IMR-90 (cell line): ENCODE results near the gene NSL1. TPM values are rescaled to one million over a fixed set of nuclear protein-coding genes. Genes with fewer than 3 reads are reported as not detected.

Experiments
- ATAC-seq: fragments of 200-7000 bp; cut with Tn5 transposase; 2 replicates; pipeline ENCODE4 v1.9.1; 2020; ENCODE audit warnings: low read depth, mild to moderate bottlenecking, moderate library complexity
- BruUV-seq: library from RNA; stranded (reverse); fragments of 400-500 nt; replicated peaks from 2 replicates; lab custom pipeline; 2021; lab: Mats Ljungman, UMichigan
- CTCF ChIA-PET: fragments of 300-600 bp; formaldehyde crosslinking; extraction: SDS; loops from one replicate; lab custom pipeline; 2021; ENCODE audit warnings: antibody characterized with exemption; lab: Yijun Ruan, JAX
- POLR2A ChIA-PET: fragments of 300-600 bp; sonication (Branson Sonifier 250); formaldehyde crosslinking; loops from one replicate; lab custom pipeline; 2022; ENCODE audit warnings: antibody characterized with exemption; ENCODE audit not compliant: unreplicated experiment; lab: Charles Lee
- DNase-seq: peaks from one replicate; pipeline ENCODE4 v3.0.0; 2013
- H2AFZ ChIP-seq: replicated peaks from 2 replicates; pipeline ENCODE3; 2013; ENCODE audit warnings: low read length, mild to moderate bottlenecking; ENCODE audit not compliant: poor library complexity
- H2AK5ac ChIP-seq: 2 replicates; pipeline ENCODE4 v1.6.1; 2013; ENCODE audit warnings: low read depth, low read length, inconsistent platforms
- H2AK9ac ChIP-seq: replicated peaks from 2 replicates; pipeline ENCODE3; 2013; ENCODE audit warnings: mild to moderate bottlenecking, low read depth, low read length, moderate library complexity; ENCODE audit not compliant: poor library complexity
- H2BK120ac ChIP-seq: 2 replicates; pipeline ENCODE4 v1.6.1; 2013; ENCODE audit warnings: low read depth, low read length, inconsistent platforms
- H2BK15ac ChIP-seq: 3 replicates; pipeline ENCODE4 v1.6.1; 2013; ENCODE audit warnings: low read depth, low read length, inconsistent platforms
- H2BK20ac ChIP-seq: 2 replicates; pipeline ENCODE4 v1.6.1; 2013; ENCODE audit warnings: low read depth, mild to moderate bottlenecking, inconsistent platforms, low read length, moderate library complexity
- H2BK5ac ChIP-seq: 2 replicates; pipeline ENCODE4 v1.6.1; 2013; ENCODE audit warnings: mild to moderate bottlenecking, low read depth, low read length, inconsistent platforms; ENCODE audit not compliant: poor library complexity, severe bottlenecking
- H3K14ac ChIP-seq: replicated peaks from 2 replicates; pipeline ENCODE4 v1.6.1; 2013; ENCODE audit warnings: low read depth, low read length, inconsistent platforms
- H3K18ac ChIP-seq: 2 replicates; pipeline ENCODE4 v1.6.1; 2013; ENCODE audit warnings: low read depth, low read length, control low read depth
- H3K23ac ChIP-seq: 2 replicates; pipeline ENCODE4 v1.6.1; 2013; ENCODE audit warnings: low read depth, low read length, inconsistent platforms
- H3K27ac ChIP-seq: 2 replicates; pipeline ENCODE4 v1.5.1; 2013; ENCODE audit warnings: mild to moderate bottlenecking, control low read depth, low read length; ENCODE audit not compliant: insufficient read depth
- H3K27me3 ChIP-seq: 2 replicates; pipeline ENCODE4 v1.6.1; 2013; ENCODE audit warnings: low read length; ENCODE audit not compliant: control insufficient read depth, insufficient read depth
- H3K36me3 ChIP-seq: 2 replicates; pipeline ENCODE4 v1.6.1; 2013; ENCODE audit warnings: low read length, mixed read lengths; ENCODE audit not compliant: control insufficient read depth, insufficient read depth
- H3K4ac ChIP-seq: 2 replicates; pipeline ENCODE4 v1.6.1; 2013; ENCODE audit warnings: low read depth, low read length, inconsistent platforms
- H3K4me1 ChIP-seq: 2 replicates; pipeline ENCODE4 v1.6.1; 2013; ENCODE audit warnings: low read length, mixed read lengths; ENCODE audit not compliant: control insufficient read depth, insufficient read depth
- H3K4me2 ChIP-seq: 2 replicates; pipeline ENCODE4 v1.6.1; 2013; ENCODE audit warnings: low read depth, mild to moderate bottlenecking, control low read depth, low read length, moderate library complexity
- H3K4me3 ChIP-seq: 2 replicates; pipeline ENCODE4 v1.5.1; 2013; ENCODE audit warnings: low read depth, mild to moderate bottlenecking, control low read depth, low read length, moderate library complexity; ENCODE audit not compliant: insufficient read depth
- H3K56ac ChIP-seq: 2 replicates; pipeline ENCODE4 v1.6.1; 2013; ENCODE audit warnings: low read length, inconsistent platforms; ENCODE audit not compliant: insufficient read depth; ENCODE audit errors: extremely low read depth
- H3K79me1 ChIP-seq, 2 experiments: 2 replicates each; pipeline ENCODE4 v1.6.1; 2013; ENCODE audit warnings: low read length in 2 of 2, inconsistent platforms in 1 of 2, low read depth in 1 of 2
- H3K9ac ChIP-seq: 2 replicates; pipeline ENCODE4 v1.6.1; 2013; ENCODE audit warnings: low read depth, low read length, control low read depth
- H3K9me1 ChIP-seq: 2 replicates; pipeline ENCODE4 v1.6.1; 2013; ENCODE audit warnings: low read length, inconsistent platforms; ENCODE audit not compliant: insufficient read depth
- H3K9me3 ChIP-seq: 2 replicates; pipeline ENCODE4 v1.6.1; 2013; ENCODE audit warnings: low read length; ENCODE audit not compliant: control insufficient read depth, insufficient read depth
- H4K20me1 ChIP-seq: 2 replicates; pipeline ENCODE4 v1.6.1; 2013; ENCODE audit warnings: low read length, inconsistent platforms; ENCODE audit not compliant: insufficient read depth
- H4K5ac ChIP-seq: 2 replicates; pipeline ENCODE4 v1.6.1; 2013; ENCODE audit warnings: mild to moderate bottlenecking, low read depth, low read length, control low read depth
- H4K8ac ChIP-seq, 2 experiments: 2 replicates each; pipeline ENCODE4 v1.6.1; 2013; ENCODE audit warnings: low read depth in 2 of 2, low read length in 2 of 2, control low read depth in 1 of 2, inconsistent platforms in 1 of 2
- H4K91ac ChIP-seq: 2 replicates; pipeline ENCODE4 v1.6.1; 2013; ENCODE audit warnings: low read depth, low read length, inconsistent platforms; ENCODE audit not compliant: insufficient read depth
- CEBPB ChIP-seq: IDR thresholded peaks from 2 replicates; pipeline ENCODE4 v1.6.1; 2012; ENCODE audit warnings: low read depth, low read length, improper control_type of control experiment
- CHD1 ChIP-seq: IDR thresholded peaks from 2 replicates; pipeline ENCODE4 v1.6.1; 2012; ENCODE audit warnings: low read depth, low read length, improper control_type of control experiment
- NFE2L2 ChIP-seq: fragments of 150-350 bp; IDR thresholded peaks from 2 replicates; pipeline ENCODE4 v1.6.1; 2016; ENCODE audit warnings: low read depth, mild to moderate bottlenecking, low read length
- RAD21 ChIP-seq: IDR thresholded peaks from 2 replicates; pipeline ENCODE4 v1.6.1; 2012; ENCODE audit warnings: low read length, improper control_type of control experiment
- WGBS, 2 experiments: methylation state at CpG; one replicate each; pipeline versions ENCODE4 v1.1.5 to v1.1.7; 2013; ENCODE audit warnings: missing lambda C conversion rate in 2 of 2; ENCODE audit not compliant: insufficient read length in 1 of 2; ENCODE audit errors: extremely low coverage in 2 of 2; 5-methylcytosine and 5-hydroxymethylcytosine counted together
- dilution Hi-C: fragments of 300-500 bp; cut with HindIII; formaldehyde crosslinking; loops from one replicate; pipeline ENCODE4 v1.14.3; 2018; ENCODE audit warnings: low sequenced_read_pairs; ENCODE audit not compliant: unreplicated experiment
- in situ Hi-C: fragments of 300-500 bp; cut with MboI; formaldehyde crosslinking; loops from 3 replicates; pipeline ENCODE4 v1.14.3; 2019; ENCODE audit warnings: low sequenced_read_pairs, inconsistent platforms, mixed read lengths
- intact Hi-C: fragments of 100-400 bp; cut with micrococcal nuclease; formaldehyde crosslinking; loops from 2 replicates; pipeline ENCODE4 v1.10.0; 2022
- polyA plus RNA-seq, 3 experiments: library from polyadenylated mRNA; depleted of rRNA; stranded (reverse); fragments of >200 nt; gene quantifications; 2 replicates each; pipeline ENCODE4 v1.2.3, GENCODE V29; 2012; ENCODE audit warnings: low replicate concordance in 1 of 3
- total RNA-seq: library from RNA; depleted of rRNA; stranded (reverse); fragments of >200 nt; gene quantifications from 2 replicates; pipeline ENCODE4 v1.2.3, GENCODE V29; 2012
- TF ChIP-seq, protein P1 (sequence below): fragments of 150-350 bp; IDR thresholded peaks from 2 replicates; pipeline ENCODE4 v1.6.1; 2016; ENCODE audit warnings: low read depth, mild to moderate bottlenecking, low read length, moderate library complexity, borderline replicate concordance

NSL1 gene
- total and polyA plus RNA-seq, 2 of the 4 experiments (the other 2 are of a cell fraction), result 19.1 to 42.5 TPM

GRCh38 chr1:212791261-212791675 lies 309 bp downstream of the NSL1 start:
- dilution Hi-C loops (no loop called here), intact Hi-C loops (loop anchor here (2.0 kb wide), 1 partner anchor 204 kb away; no protein-coding TSS in a partner anchor), in situ Hi-C loops (no loop called here)
- H4K5ac ChIP-seq, result peak overlapping the region; percentile 72
- H3K23ac ChIP-seq, result peak overlapping the region; percentile 87; the same call in 1 of the 2 replicates
- TF ChIP-seq CEBPB (peak; percentile 75), RAD21 (no peak), CHD1 (no peak), NFE2L2 (no peak)
- TF ChIP-seq, protein P1, sequence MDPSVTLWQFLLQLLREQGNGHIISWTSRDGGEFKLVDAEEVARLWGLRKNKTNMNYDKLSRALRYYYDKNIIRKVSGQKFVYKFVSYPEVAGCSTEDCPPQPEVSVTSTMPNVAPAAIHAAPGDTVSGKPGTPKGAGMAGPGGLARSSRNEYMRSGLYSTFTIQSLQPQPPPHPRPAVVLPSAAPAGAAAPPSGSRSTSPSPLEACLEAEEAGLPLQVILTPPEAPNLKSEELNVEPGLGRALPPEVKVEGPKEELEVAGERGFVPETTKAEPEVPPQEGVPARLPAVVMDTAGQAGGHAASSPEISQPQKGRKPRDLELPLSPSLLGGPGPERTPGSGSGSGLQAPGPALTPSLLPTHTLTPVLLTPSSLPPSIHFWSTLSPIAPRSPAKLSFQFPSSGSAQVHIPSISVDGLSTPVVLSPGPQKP, result no peak
- peak overlapping the region; percentile 83 for H3K14ac ChIP-seq
- H2AK9ac ChIP-seq, result peak overlapping the region; percentile 48
- ChIA-PET POLR2A (interaction anchor here (0.6 kb wide), 1 partner anchor 81 kb away, joined by 3 read pairs; no protein-coding TSS in a partner anchor), CTCF (interaction anchor here (0.8 to 0.9 kb wide), 2 partner anchors 24 to 38 kb away, joined by 3 read pairs; no protein-coding TSS in a partner anchor)
- peak overlapping the region; percentile 100 for H3K4me2 ChIP-seq
- H4K91ac ChIP-seq, result peak overlapping the region; percentile 71
- H4K20me1 ChIP-seq, result no peaks in the 10 kb centered on the region
- H3K9me1 ChIP-seq, result no peaks in the 10 kb centered on the region
- H3K18ac ChIP-seq, result no peak overlapping the region
- DNase-seq (peak; percentile 65), ATAC-seq (peak; percentile 79)
- H2BK5ac ChIP-seq, result peak overlapping the region; percentile 67
- peak overlapping the region; percentile 88 for H3K4ac ChIP-seq
- H3K9me3 ChIP-seq, result no peaks in the 10 kb centered on the region
- peaks cover 12 to 20% of the 10 kb centered on the region in 2 experiments for H3K79me1 ChIP-seq
- H3K4me1 ChIP-seq, result 0 out of 2 replicates have a peak, but pooled peaks cover 4% of the 10 kb centered on the region
- H2BK20ac ChIP-seq, result no peak overlapping the region
- H3K4me3 ChIP-seq, result peak overlapping the region; percentile 87
- H2BK120ac ChIP-seq, result peak overlapping the region; percentile 39; the same call in 1 of the 2 replicates
- peak overlapping the region; percentile 84 for H3K27ac ChIP-seq
- H3K27me3 ChIP-seq, result no peaks in the 10 kb centered on the region
- BruUV-seq, result no TSS peak
- peak overlapping the region; percentile 86 for H3K9ac ChIP-seq
- peak overlapping the region; percentile 95 for H2AFZ ChIP-seq
- 0% methylated on average over 16 of the region's 22 CpGs; no CpG with 5 or more reads in 1 of the 2 experiments for WGBS, 2 experiments
- H2BK15ac ChIP-seq, result no peak overlapping the region
- peaks cover 2% of the 10 kb centered on the region; the same call in 1 of the 2 replicates for H3K36me3 ChIP-seq
- no peak overlapping the region for H2AK5ac ChIP-seq
- peak overlapping the region; percentile 91 to 96 for H4K8ac ChIP-seq
- H3K56ac ChIP-seq, result peak overlapping the region; percentile 71
